HG03045 (cell line): ENCODE measurements around the gene FRMD5.

Experiments
- ATAC-seq: cut with Tn5 transposase; IDR thresholded peaks from one replicate; pipeline ENCODE4 v1.9.1; 2021; ENCODE audit warnings: mild to moderate bottlenecking, moderate library complexity; ENCODE audit not compliant: unreplicated experiment

FRMD5 gene

GRCh38 chr15:43981576-43981975 lies 213.5 kb downstream of the FRMD5 start:
- ATAC-seq, result no peak

GRCh38 chr15:43977072-43977884 lies 217.8 kb downstream of the FRMD5 start:
- no peak for ATAC-seq

GRCh38 chr15:43975770-43976169 lies 219.3 kb downstream of the FRMD5 start:
- no peak for ATAC-seq

GRCh38 chr15:43975326-43975725 lies 219.7 kb downstream of the FRMD5 start:
- no peak for ATAC-seq

- ATAC-seq, result no peak
Measured at GRCh38 chr15:43974852-43975251, 220.2 kb downstream of the FRMD5 start.

GRCh38 chr15:43969802-43970375 lies 225.2 kb downstream of the FRMD5 start:
- no peak for ATAC-seq

- ATAC-seq, result no peak
Measured at GRCh38 chr15:43968551-43968950, 226.5 kb downstream of the FRMD5 start.

GRCh38 chr15:43966646-43967045 lies 228.4 kb downstream of the FRMD5 start:
- ATAC-seq, result no peak

GRCh38 chr15:43958861-43959330 lies 236.2 kb downstream of the FRMD5 start:
- no peak for ATAC-seq

- no peak for ATAC-seq
Measured at GRCh38 chr15:43957724-43958123, 237.3 kb downstream of the FRMD5 start.

- ATAC-seq, result no peak
Measured at GRCh38 chr15:43955140-43955539, 239.9 kb downstream of the FRMD5 start.

- no peak for ATAC-seq
Measured at GRCh38 chr15:43954181-43954621, 240.9 kb downstream of the FRMD5 start.

- ATAC-seq, result no peak
Measured at GRCh38 chr15:43953402-43953801, 241.7 kb downstream of the FRMD5 start.

- ATAC-seq, result no peak
Measured at GRCh38 chr15:43950531-43950930, 244.5 kb downstream of the FRMD5 start.

GRCh38 chr15:43948691-43949325 lies 246.3 kb downstream of the FRMD5 start:
- peak; percentile 83 for ATAC-seq

- no peak for ATAC-seq
Measured at GRCh38 chr15:43943511-43943910, 251.6 kb downstream of the FRMD5 start.

GRCh38 chr15:43942194-43942593 lies 252.9 kb downstream of the FRMD5 start:
- ATAC-seq, result no peak

GRCh38 chr15:43941555-43941954 lies 253.5 kb downstream of the FRMD5 start:
- no peak for ATAC-seq

GRCh38 chr15:43941071-43941470 lies 254.0 kb downstream of the FRMD5 start:
- ATAC-seq, result no peak

- ATAC-seq, result no peak
Measured at GRCh38 chr15:43939070-43939469, 256.0 kb downstream of the FRMD5 start.

- no peak for ATAC-seq
Measured at GRCh38 chr15:43934480-43934879, 260.6 kb downstream of the FRMD5 start.

- no peak for ATAC-seq
Measured at GRCh38 chr15:43932907-43933306, 262.2 kb downstream of the FRMD5 start.
